ENCODE data around the gene MID1.

MID1 gene

DNA sequence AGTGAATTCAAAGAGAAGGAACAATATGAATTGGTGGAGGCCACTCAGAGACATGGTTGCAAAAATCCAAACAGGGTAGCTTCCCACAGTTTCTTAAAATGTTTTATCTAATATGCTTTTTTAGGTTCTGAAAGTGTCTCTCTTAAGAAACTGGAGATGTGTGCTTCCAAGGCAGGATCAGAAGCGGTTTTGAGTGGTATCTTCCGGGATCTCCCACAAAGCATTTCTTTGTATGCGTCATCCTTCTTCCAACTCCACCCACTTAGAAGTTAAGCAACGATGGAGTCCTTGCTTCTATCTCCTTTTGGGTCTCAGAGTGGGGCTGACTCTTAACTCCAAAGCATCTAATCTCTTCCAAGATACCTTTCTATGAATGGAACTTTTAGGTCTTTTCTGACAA lies 196.7 kb downstream of the MID1 start:
- H3K9ac ChIP-seq (ENCODE audit: low read depth, low read length), result no peak overlapping the region
- no peaks in the 10 kb centered on the region for H3K27me3 ChIP-seq (ENCODE audit: insufficient read depth, low read length, poor library complexity)
- no peak overlapping the region for H2AFZ ChIP-seq (ENCODE audit: low read depth, low read length)
- H3K4me3 ChIP-seq (ENCODE audit: low read depth in 1 of 2, low read length in 2 of 2), result no peak overlapping the region
- no peak for ATAC-seq (ENCODE audit: insufficient read depth, low read depth)
- no peaks in the 10 kb centered on the region for H3K36me3 ChIP-seq (ENCODE audit: insufficient read depth, low read length)
- H3K27ac ChIP-seq (ENCODE audit: low read length), result no peak overlapping the region
- H3K79me2 ChIP-seq (ENCODE audit: insufficient read depth, low read length), result no peaks in the 10 kb centered on the region
- H3K4me2 ChIP-seq (ENCODE audit: insufficient read depth, low read length), result no peak overlapping the region
- DNase-seq, result no peak
- no peaks in the 10 kb centered on the region for H4K20me1 ChIP-seq (ENCODE audit: insufficient read depth, low read length)
- no peak for TF ChIP-seq EZH2 (IDR thresholded peaks at IDR 0.05; ENCODE audit: borderline replicate concordance, low read depth, low read length, severe bottlenecking)
- TF ChIP-seq, protein P1, sequence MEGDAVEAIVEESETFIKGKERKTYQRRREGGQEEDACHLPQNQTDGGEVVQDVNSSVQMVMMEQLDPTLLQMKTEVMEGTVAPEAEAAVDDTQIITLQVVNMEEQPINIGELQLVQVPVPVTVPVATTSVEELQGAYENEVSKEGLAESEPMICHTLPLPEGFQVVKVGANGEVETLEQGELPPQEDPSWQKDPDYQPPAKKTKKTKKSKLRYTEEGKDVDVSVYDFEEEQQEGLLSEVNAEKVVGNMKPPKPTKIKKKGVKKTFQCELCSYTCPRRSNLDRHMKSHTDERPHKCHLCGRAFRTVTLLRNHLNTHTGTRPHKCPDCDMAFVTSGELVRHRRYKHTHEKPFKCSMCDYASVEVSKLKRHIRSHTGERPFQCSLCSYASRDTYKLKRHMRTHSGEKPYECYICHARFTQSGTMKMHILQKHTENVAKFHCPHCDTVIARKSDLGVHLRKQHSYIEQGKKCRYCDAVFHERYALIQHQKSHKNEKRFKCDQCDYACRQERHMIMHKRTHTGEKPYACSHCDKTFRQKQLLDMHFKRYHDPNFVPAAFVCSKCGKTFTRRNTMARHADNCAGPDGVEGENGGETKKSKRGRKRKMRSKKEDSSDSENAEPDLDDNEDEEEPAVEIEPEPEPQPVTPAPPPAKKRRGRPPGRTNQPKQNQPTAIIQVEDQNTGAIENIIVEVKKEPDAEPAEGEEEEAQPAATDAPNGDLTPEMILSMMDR (IDR thresholded peaks at IDR 0.05; ENCODE audit: borderline replicate concordance, extremely low read depth, low read length, poor library complexity, severe bottlenecking), result no peak
- H3K4me1 ChIP-seq (ENCODE audit: insufficient read depth, low read length), result no peaks in the 10 kb centered on the region
- H3K9me3 ChIP-seq (ENCODE audit: insufficient read depth, low read length, severe bottlenecking), result no peaks in the 10 kb centered on the region

DNA sequence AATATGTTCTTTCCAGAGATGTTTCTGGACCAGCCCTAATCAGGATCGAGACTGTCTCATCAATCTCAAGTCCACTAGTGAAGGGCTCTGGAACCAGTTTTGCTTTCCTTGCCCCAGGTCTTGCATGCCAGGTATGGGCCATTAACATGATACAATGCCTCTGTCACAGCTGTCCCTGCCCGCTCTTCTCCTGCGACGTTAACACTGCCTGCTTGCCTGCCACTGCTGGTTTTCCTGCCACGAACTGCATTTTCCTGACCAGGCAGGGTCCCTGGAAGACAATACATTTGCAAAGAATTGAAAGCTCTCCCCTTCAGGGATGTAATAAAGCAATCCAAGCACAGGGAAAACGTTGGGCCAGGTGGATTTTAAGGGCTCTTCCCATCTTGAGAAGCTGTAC lies 200.3 kb downstream of the MID1 start:
- no peak overlapping the region for H3K4me3 ChIP-seq (ENCODE audit: low read depth in 1 of 2, low read length in 2 of 2)
- no peak overlapping the region for H2AFZ ChIP-seq (ENCODE audit: low read depth, low read length)
- H4K20me1 ChIP-seq (ENCODE audit: insufficient read depth, low read length), result no peaks in the 10 kb centered on the region
- no peak overlapping the region for H3K9ac ChIP-seq (ENCODE audit: low read depth, low read length)
- H3K36me3 ChIP-seq (ENCODE audit: insufficient read depth, low read length), result no peaks in the 10 kb centered on the region
- H3K4me2 ChIP-seq (ENCODE audit: insufficient read depth, low read length), result no peak overlapping the region
- DNase-seq (no peak), ATAC-seq (ENCODE audit: insufficient read depth, low read depth) (no peak)
- H3K27me3 ChIP-seq (ENCODE audit: insufficient read depth, low read length, poor library complexity), result no peaks in the 10 kb centered on the region
- no peaks in the 10 kb centered on the region for H3K9me3 ChIP-seq (ENCODE audit: insufficient read depth, low read length, severe bottlenecking)
- H3K4me1 ChIP-seq (ENCODE audit: insufficient read depth, low read length), result no peaks in the 10 kb centered on the region
- TF ChIP-seq, protein P1 (IDR thresholded peaks at IDR 0.05; ENCODE audit: borderline replicate concordance, extremely low read depth, low read length, poor library complexity, severe bottlenecking), result no peak
- TF ChIP-seq EZH2 (IDR thresholded peaks at IDR 0.05; ENCODE audit: borderline replicate concordance, low read depth, low read length, severe bottlenecking), result no peak
- H3K79me2 ChIP-seq (ENCODE audit: insufficient read depth, low read length), result no peaks in the 10 kb centered on the region
- no peak overlapping the region for H3K27ac ChIP-seq (ENCODE audit: low read length)

DNA sequence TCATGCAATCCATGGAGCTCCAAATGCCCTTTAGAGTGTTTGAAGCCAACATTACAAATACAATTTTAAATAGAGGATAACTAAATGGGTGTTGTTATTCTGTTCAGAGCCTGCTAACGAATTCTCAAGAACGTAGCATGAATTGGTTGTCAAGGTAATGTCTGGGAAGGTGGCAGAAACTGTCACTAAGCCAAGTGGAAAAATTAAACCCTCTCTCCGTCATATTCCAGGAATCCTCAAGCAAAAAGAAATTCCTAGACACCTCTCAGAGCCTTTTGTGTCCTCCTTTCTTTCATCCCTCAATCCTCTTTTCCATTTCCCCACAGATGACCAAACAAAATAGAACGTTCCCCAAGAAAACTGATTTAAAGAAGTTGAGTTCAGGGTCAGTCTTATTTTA lies 204.0 kb downstream of the MID1 start:
- no peaks in the 10 kb centered on the region for H3K36me3 ChIP-seq (ENCODE audit: insufficient read depth, low read length)
- H2AFZ ChIP-seq (ENCODE audit: low read depth, low read length), result no peak overlapping the region
- H3K4me1 ChIP-seq (ENCODE audit: insufficient read depth, low read length), result no peaks in the 10 kb centered on the region
- DNase-seq, result no peak
- H3K9ac ChIP-seq (ENCODE audit: low read depth, low read length), result no peak overlapping the region
- TF ChIP-seq, protein P1 (IDR thresholded peaks at IDR 0.05; ENCODE audit: borderline replicate concordance, extremely low read depth, low read length, poor library complexity, severe bottlenecking), result no peak
- TF ChIP-seq EZH2 (IDR thresholded peaks at IDR 0.05; ENCODE audit: borderline replicate concordance, low read depth, low read length, severe bottlenecking), result no peak
- no peaks in the 10 kb centered on the region for H3K79me2 ChIP-seq (ENCODE audit: insufficient read depth, low read length)
- no peak overlapping the region for H3K27ac ChIP-seq (ENCODE audit: low read length)
- H3K27me3 ChIP-seq (ENCODE audit: insufficient read depth, low read length, poor library complexity), result no peaks in the 10 kb centered on the region
- H3K4me2 ChIP-seq (ENCODE audit: insufficient read depth, low read length), result no peak overlapping the region
- no peaks in the 10 kb centered on the region for H4K20me1 ChIP-seq (ENCODE audit: insufficient read depth, low read length)
- ATAC-seq (ENCODE audit: insufficient read depth, low read depth), result no peak
- no peak overlapping the region for H3K4me3 ChIP-seq (ENCODE audit: low read depth in 1 of 2, low read length in 2 of 2)
- no peaks in the 10 kb centered on the region for H3K9me3 ChIP-seq (ENCODE audit: insufficient read depth, low read length, severe bottlenecking)
